Fibroblast of mammary gland (primary cell): ENCODE measurements around the gene PCID2.

Source experiments
- DNase-seq: peaks from one replicate; pipeline ENCODE4 v3.0.0-alpha.2; 2010; ENCODE audit warnings: low read depth
- H3K4me3 ChIP-seq: 2 replicates; pipeline ENCODE4 v1.5.1; 2011; ENCODE audit warnings: low read depth, mild to moderate bottlenecking, low read length, moderate library complexity; ENCODE audit not compliant: control insufficient read depth
- TF ChIP-seq, protein P1 (sequence below): conservative IDR thresholded peaks from 2 replicates; pipeline ENCODE4 v1.5.1; 2011; ENCODE audit warnings: low read depth, low read length, inconsistent platforms; ENCODE audit not compliant: control insufficient read depth, insufficient read depth

PCID2 gene

DNA sequence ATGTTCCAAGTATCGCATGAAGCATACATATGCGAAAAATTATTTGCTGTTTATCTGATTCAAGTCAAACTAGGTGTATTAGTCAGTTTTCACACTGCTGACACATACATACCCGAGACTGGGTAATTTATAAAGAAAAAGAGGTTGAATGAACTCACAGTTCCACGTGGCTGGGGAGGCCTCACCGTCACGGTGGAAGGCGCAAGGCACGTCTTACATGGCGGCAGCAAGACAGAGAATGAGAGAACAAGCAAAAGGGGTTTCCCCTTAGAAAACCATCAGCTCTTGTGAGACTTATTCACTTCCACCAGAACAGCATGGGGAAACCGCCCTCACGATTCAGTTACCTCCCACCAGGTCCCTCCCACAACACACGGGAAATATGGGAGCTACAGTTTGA, 63.0 kb downstream of the PCID2 start:
- no peak overlapping the region for H3K4me3 ChIP-seq
- DNase-seq = no peak
- TF ChIP-seq, protein P1, sequence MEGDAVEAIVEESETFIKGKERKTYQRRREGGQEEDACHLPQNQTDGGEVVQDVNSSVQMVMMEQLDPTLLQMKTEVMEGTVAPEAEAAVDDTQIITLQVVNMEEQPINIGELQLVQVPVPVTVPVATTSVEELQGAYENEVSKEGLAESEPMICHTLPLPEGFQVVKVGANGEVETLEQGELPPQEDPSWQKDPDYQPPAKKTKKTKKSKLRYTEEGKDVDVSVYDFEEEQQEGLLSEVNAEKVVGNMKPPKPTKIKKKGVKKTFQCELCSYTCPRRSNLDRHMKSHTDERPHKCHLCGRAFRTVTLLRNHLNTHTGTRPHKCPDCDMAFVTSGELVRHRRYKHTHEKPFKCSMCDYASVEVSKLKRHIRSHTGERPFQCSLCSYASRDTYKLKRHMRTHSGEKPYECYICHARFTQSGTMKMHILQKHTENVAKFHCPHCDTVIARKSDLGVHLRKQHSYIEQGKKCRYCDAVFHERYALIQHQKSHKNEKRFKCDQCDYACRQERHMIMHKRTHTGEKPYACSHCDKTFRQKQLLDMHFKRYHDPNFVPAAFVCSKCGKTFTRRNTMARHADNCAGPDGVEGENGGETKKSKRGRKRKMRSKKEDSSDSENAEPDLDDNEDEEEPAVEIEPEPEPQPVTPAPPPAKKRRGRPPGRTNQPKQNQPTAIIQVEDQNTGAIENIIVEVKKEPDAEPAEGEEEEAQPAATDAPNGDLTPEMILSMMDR = no peak

- TF ChIP-seq, protein P1 = no peak
- no peak for DNase-seq
- no peak overlapping the region for H3K4me3 ChIP-seq
Observed at GRCh38 chr13:113144255-113144629, 64.2 kb downstream of the PCID2 start.

- no peak for DNase-seq
- TF ChIP-seq, protein P1 = no peak
Observed at GRCh38 chr13:113143466-113144254, 64.8 kb downstream of the PCID2 start.

DNA sequence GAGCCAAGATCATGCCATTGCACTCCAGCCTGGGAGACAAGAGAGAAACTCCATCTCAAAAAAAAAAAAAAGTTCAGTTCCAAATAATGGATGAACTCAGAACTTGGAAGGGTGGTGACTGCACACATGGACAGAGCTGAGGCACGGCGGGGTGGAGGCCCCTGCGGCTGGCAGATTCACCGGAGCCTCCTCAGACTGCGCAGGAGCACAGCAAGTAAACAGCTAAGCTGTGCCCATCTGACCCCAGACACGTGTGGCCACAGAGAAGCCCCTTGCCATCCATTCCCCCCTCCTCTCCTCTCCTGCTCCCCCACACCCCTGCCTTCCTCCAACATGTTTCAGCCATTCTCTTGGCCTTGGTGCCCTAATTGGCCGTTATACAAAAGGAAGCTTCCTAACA, 65.6 kb downstream of the PCID2 start:
- no peak overlapping the region for H3K4me3 ChIP-seq
- DNase-seq = no peak
- TF ChIP-seq, protein P1 = no peak

More at GRCh38 chr13:113143466-113144254, 64.8 kb downstream of the PCID2 start:
- H3K4me3 ChIP-seq = no peak overlapping the region

DNA sequence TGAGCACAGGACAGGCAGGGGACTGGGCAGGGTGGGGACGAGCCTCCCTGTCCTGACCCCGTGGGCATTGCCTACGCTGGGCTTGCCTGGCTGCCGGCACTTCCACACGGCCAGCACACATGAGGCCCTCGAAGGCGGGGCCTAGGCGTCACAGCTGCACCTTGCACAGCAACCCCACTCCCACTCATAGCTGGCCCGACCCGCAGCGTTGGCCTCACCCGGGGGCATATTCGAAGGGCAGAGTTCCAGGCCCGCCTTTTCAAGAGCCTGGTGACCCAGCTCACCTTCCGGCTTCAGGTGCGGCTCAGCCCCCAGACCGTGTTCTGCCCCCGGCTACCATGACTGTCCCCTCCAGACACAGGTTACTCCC, 66.9 kb downstream of the PCID2 start:
- TF ChIP-seq, protein P1 = no peak
- no peak for DNase-seq

DNA sequence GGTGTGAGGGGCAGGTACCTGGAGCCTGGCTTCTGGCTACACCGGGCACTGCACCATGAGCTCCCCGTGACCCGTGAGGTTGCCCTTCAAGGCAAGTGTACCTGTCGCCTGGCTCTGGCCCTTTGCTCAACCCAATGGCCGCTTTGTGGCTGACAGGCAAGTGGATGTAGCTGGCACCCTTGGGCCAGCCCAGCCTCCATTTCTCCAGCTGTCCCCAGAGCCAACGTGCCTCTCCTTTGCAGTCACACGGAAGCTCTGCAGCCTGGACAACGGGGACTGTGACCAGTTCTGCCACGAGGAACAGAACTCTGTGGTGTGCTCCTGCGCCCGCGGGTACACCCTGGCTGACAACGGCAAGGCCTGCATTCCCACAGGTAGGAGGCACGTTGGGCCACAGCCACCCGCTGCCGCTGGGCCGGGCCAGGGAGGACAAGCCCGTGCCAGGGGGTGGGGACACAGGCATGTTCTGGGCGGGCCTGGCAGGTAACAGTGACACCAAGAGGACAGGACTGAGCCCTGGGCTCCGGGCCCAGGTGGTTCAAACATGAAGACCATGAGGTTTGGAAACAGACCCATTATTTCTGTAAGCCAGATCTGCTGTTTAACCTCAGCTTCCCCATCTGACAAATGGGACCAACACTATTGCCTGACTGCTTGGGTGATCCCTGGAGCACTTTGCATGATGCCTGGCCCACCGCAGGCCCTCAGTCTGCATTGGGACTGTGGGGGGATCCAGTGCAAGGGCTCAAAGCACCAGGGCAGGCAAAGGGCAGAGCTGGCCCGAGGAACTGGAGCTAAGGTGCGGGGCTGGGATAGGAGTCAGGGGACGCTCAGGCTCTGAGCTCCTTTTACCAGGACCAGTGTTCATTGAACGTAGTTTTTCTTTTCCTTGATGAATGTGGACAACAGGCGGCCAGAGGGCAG, 67.5 kb downstream of the PCID2 start:
- TF ChIP-seq, protein P1 = no peak
- no peak overlapping the region for H3K4me3 ChIP-seq
- no peak for DNase-seq

More for the DNA sequence above, 66.9 kb downstream of the PCID2 start:
- no peak overlapping the region for H3K4me3 ChIP-seq
